ENCODE data around the gene CD226.

DNA sequence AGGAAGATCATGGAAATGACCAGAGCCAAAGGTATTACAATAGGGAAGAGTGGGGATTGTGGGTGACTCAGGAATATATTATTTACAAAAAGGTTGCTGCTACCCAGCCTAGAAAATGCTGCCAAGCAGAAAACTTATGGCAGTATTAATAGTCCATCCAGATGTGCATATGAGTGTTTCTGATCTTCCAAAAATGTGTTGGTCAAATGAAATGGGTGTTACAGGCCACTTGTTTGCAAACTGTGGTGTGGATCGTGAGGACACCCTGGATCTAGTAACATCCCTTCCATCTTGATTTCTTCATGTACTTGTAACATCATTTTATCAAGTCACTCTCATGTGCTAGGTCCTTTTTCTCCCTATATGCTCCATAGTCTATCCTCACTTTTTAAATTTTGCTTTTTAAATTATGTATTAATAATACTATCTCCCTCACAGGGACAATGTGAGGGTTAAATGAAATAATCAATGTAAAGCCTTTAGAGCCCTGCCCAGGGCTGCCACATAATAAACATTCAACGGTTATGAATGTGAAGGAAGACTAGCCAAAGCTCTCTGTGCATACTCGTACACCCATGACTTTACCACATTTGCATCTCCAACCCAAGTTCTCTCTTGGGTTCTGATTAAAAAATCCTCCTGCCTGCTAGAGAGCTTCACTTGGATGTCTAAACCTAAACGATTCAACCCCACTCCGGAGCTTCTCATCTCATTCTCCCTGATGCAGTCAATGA is 18.5 kb downstream of the CD226 start:
- TF ChIP-seq POLR2A (IDR thresholded peaks at IDR 0.05; ENCODE audit: low read depth, low read length) (no peak), CTCF (IDR thresholded peaks at IDR 0.05 in 2 of 3, conservative IDR thresholded peaks at IDR 0.05 in 1 of 3; ENCODE audit: control insufficient read depth in 2 of 3, extremely low read depth in 1 of 3, insufficient read depth in 1 of 3, low read depth in 3 of 3, low read length in 3 of 3) (no peak), RCOR1 (conservative IDR thresholded peaks at IDR 0.05; ENCODE audit: low read depth, low read length) (no peak), POLR2AphosphoS5 (IDR thresholded peaks at IDR 0.05; ENCODE audit: low read length) (no peak), GABPA (IDR thresholded peaks at IDR 0.05; ENCODE audit: low read depth) (no peak), E2F4 (IDR thresholded peaks at IDR 0.05; ENCODE audit: low read depth, low read length) (no peak), MXI1 (IDR thresholded peaks at IDR 0.05; ENCODE audit: low read depth, low read length) (no peak), CHD1 (IDR thresholded peaks at IDR 0.05; ENCODE audit: low read depth, low read length) (no peak), SREBF2 (IDR thresholded peaks at IDR 0.05; ENCODE audit: low read length) (no peak), BRCA1 (IDR thresholded peaks at IDR 0.05; ENCODE audit: low read depth, low read length) (no peak), POU2F2 (IDR thresholded peaks at IDR 0.05; ENCODE audit: borderline replicate concordance, low read depth, low read length) (no peak), CEBPZ (IDR thresholded peaks at IDR 0.05; ENCODE audit: low read depth, low read length) (no peak), RELA (IDR thresholded peaks at IDR 0.05; ENCODE audit: borderline replicate concordance, partially characterized antibody) (no peak)
